Trophoblast cell (in vitro differentiated cells and primary cell): ENCODE results near the gene HNRNPA1L2.

Experiments
- DNase-seq, 2 donors: peaks; one replicate each; pipeline ENCODE4 v3.0.0-alpha.2; 2016
- H2AFZ ChIP-seq: 2 replicates; pipeline ENCODE4 v1.6.1; 2013; ENCODE audit warnings: low read length, moderate library complexity, mild to moderate bottlenecking; ENCODE audit not compliant: insufficient read depth, poor library complexity
- H2AK5ac ChIP-seq: 2 replicates; pipeline ENCODE4 v1.6.1; 2013; ENCODE audit warnings: mild to moderate bottlenecking, low read length
- H2BK120ac ChIP-seq: 2 replicates; pipeline ENCODE4 v1.6.1; 2013; ENCODE audit warnings: low read length, mild to moderate bottlenecking, moderate library complexity; ENCODE audit not compliant: insufficient read depth, poor library complexity
- H2BK12ac ChIP-seq: 2 replicates; pipeline ENCODE4 v1.6.1; 2013; ENCODE audit warnings: mild to moderate bottlenecking, low read length, moderate library complexity
- H2BK5ac ChIP-seq: 2 replicates; pipeline ENCODE4 v1.6.1; 2013; ENCODE audit warnings: low read length, low read depth, moderate library complexity, mild to moderate bottlenecking; ENCODE audit not compliant: poor library complexity
- H3K14ac ChIP-seq: 2 replicates; pipeline ENCODE4 v1.6.1; 2013; ENCODE audit warnings: mild to moderate bottlenecking, low read length
- H3K18ac ChIP-seq: 2 replicates; pipeline ENCODE4 v1.6.1; 2013; ENCODE audit warnings: mild to moderate bottlenecking, low read length
- H3K23ac ChIP-seq: 2 replicates; pipeline ENCODE4 v1.6.1; 2013; ENCODE audit warnings: low read length
- H3K27ac ChIP-seq: 2 replicates; pipeline ENCODE4 v1.5.1; 2013; ENCODE audit warnings: low read depth, mild to moderate bottlenecking, inconsistent platforms, low read length, moderate library complexity
- H3K27me3 ChIP-seq: 2 replicates; pipeline ENCODE4 v1.6.1; 2013; ENCODE audit warnings: inconsistent platforms, mild to moderate bottlenecking, low read length, moderate library complexity; ENCODE audit not compliant: insufficient read depth
- H3K36me3 ChIP-seq, 2 experiments: 1 replicate in 1 of 2; 2 replicates in 1 of 2; pipeline ENCODE4 v1.6.1; 2013; ENCODE audit warnings: low read length in 2 of 2, mild to moderate bottlenecking in 2 of 2, moderate library complexity in 1 of 2; ENCODE audit not compliant: insufficient read depth in 2 of 2, control insufficient read depth in 1 of 2
- H3K4ac ChIP-seq: 2 replicates; pipeline ENCODE4 v1.6.1; 2013; ENCODE audit warnings: low read depth, mild to moderate bottlenecking, low read length, moderate library complexity
- H3K4me1 ChIP-seq, 2 experiments: 1 replicate in 1 of 2; 2 replicates in 1 of 2; pipeline ENCODE4 v1.6.1; 2013; ENCODE audit warnings: low read length in 2 of 2, mild to moderate bottlenecking in 2 of 2, moderate library complexity in 1 of 2; ENCODE audit not compliant: insufficient read depth in 2 of 2, control insufficient read depth in 1 of 2
- H3K4me2 ChIP-seq: 2 replicates; pipeline ENCODE4 v1.6.1; 2013; ENCODE audit warnings: inconsistent platforms, mild to moderate bottlenecking, low read length, moderate library complexity
- H3K4me3 ChIP-seq: 2 replicates; pipeline ENCODE4 v1.5.1; 2013; ENCODE audit warnings: mild to moderate bottlenecking, low read depth, low read length, inconsistent platforms
- H3K79me1 ChIP-seq: one replicate; pipeline ENCODE4 v1.6.1; 2013; ENCODE audit warnings: low read length
- H3K79me2 ChIP-seq: 2 replicates; pipeline ENCODE4 v1.6.1; 2013; ENCODE audit warnings: low read length, mild to moderate bottlenecking; ENCODE audit not compliant: control insufficient read depth, insufficient read depth, poor library complexity
- H3K9ac ChIP-seq: 2 replicates; pipeline ENCODE4 v1.6.1; 2013; ENCODE audit warnings: mild to moderate bottlenecking, low read length
- H3K9me3 ChIP-seq: 2 replicates; pipeline ENCODE4 v1.6.1; 2013; ENCODE audit warnings: low read depth, mild to moderate bottlenecking, control low read depth, inconsistent platforms, low read length; ENCODE audit not compliant: insufficient read depth
- H4K12ac ChIP-seq: 2 replicates; pipeline ENCODE4 v1.6.1; 2013; ENCODE audit warnings: low read depth, mild to moderate bottlenecking, low read length, moderate library complexity
- H4K8ac ChIP-seq: 2 replicates; pipeline ENCODE4 v1.6.1; 2013; ENCODE audit warnings: low read depth, mild to moderate bottlenecking, low read length, moderate library complexity
- H4K91ac ChIP-seq: one replicate; pipeline ENCODE4 v1.6.1; 2013; ENCODE audit warnings: low read depth, mild to moderate bottlenecking, low read length, moderate library complexity
- WGBS: extraction: QIAGEN DNeasy Blood & Tissue Kit; methylation state at CpG from one replicate; pipeline ENCODE4 v1.1.7; 2013; ENCODE audit warnings: missing lambda C conversion rate; ENCODE audit not compliant: insufficient read length, insufficient coverage; ENCODE audit errors: extremely low coverage; 5-methylcytosine and 5-hydroxymethylcytosine counted together

Gene HNRNPA1L2

GRCh38 chr13:52646967-52647366 lies 4.7 kb downstream of the HNRNPA1L2 start:
- H3K4ac ChIP-seq = no peak overlapping the region
- H2AK5ac ChIP-seq = no peak overlapping the region
- no peak overlapping the region for H3K14ac ChIP-seq
- H3K79me1 ChIP-seq = peaks cover 2% of the 10 kb centered on the region
- H3K36me3 ChIP-seq = peaks cover 7 to 10% of the 10 kb centered on the region in 2 experiments
- peaks cover 3% of the 10 kb centered on the region for H3K79me2 ChIP-seq
- no peak overlapping the region for H2AFZ ChIP-seq
- no peak overlapping the region for H4K91ac ChIP-seq
- H4K8ac ChIP-seq = no peak overlapping the region
- no peak overlapping the region for H2BK120ac ChIP-seq
- DNase-seq = no peak
- H3K23ac ChIP-seq = no peak overlapping the region
- H3K27me3 ChIP-seq = no peaks in the 10 kb centered on the region
- no peak overlapping the region for H3K18ac ChIP-seq
- H3K9ac ChIP-seq = no peak overlapping the region
- no peak overlapping the region for H2BK12ac ChIP-seq
- H3K27ac ChIP-seq = no peak overlapping the region
- H3K9me3 ChIP-seq = no peaks in the 10 kb centered on the region
- no peak overlapping the region for H3K4me3 ChIP-seq
- peaks cover 5% of the 10 kb centered on the region in 2 experiments for H3K4me1 ChIP-seq
- no peak overlapping the region for H3K4me2 ChIP-seq
- no peak overlapping the region for H4K12ac ChIP-seq
- no peak overlapping the region for H2BK5ac ChIP-seq

- Histone ChIP-seq H3K4ac (peak overlapping the region; percentile 34), H3K36me3 (peaks cover 7 to 10% of the 10 kb centered on the region in 2 experiments), H3K9ac (no peak overlapping the region), H3K27ac (no peak overlapping the region), H2BK120ac (no peak overlapping the region), H4K91ac (no peak overlapping the region), H3K4me3 (no peak overlapping the region), H2BK5ac (no peak overlapping the region), H4K8ac (no peak overlapping the region), H3K14ac (no peak overlapping the region), H3K27me3 (no peaks in the 10 kb centered on the region), H2AFZ (no peak overlapping the region), H3K9me3 (no peaks in the 10 kb centered on the region), H3K23ac (no peak overlapping the region), H2AK5ac (no peak overlapping the region), H3K4me2 (peak overlapping the region; percentile 59), H2BK12ac (no peak overlapping the region), H3K18ac (no peak overlapping the region), H3K79me2 (peaks cover 14% of the 10 kb centered on the region), H3K79me1 (peaks cover 10% of the 10 kb centered on the region), H4K12ac (no peak overlapping the region), H3K4me1 (peaks cover 5% of the 10 kb centered on the region in 2 experiments)
- DNase-seq = no peak
- WGBS = no CpG with 5 or more reads among the region's 6 CpGs
Observed at GRCh38 chr13:52650731-52651130, 8.5 kb downstream of the HNRNPA1L2 start.

- Histone ChIP-seq H4K8ac (peak overlapping the region; percentile 97), H3K18ac (peak overlapping the region; percentile 95), H3K27ac (peak overlapping the region; percentile 99), H4K91ac (peak overlapping the region; percentile 95), H2AFZ (peak overlapping the region; percentile 94), H3K14ac (peak overlapping the region; percentile 100), H3K23ac (no peak overlapping the region), H3K79me1 (peaks cover 10% of the 10 kb centered on the region), H3K4me1 (peaks cover 5% of the 10 kb centered on the region in 2 experiments), H4K12ac (peak overlapping the region; percentile 99), H3K4me2 (peak overlapping the region; percentile 63), H2BK12ac (no peak overlapping the region), H2BK120ac (peak overlapping the region; percentile 89), H3K27me3 (no peaks in the 10 kb centered on the region), H2AK5ac (peak overlapping the region; percentile 93), H3K9me3 (no peaks in the 10 kb centered on the region), H2BK5ac (peak overlapping the region; percentile 97), H3K79me2 (peaks cover 14% of the 10 kb centered on the region), H3K9ac (peak overlapping the region; percentile 77), H3K36me3 (peaks cover 7 to 10% of the 10 kb centered on the region in 2 experiments), H3K4me3 (peak overlapping the region; percentile 78), H3K4ac (peak overlapping the region; percentile 100)
- no peak for DNase-seq
- WGBS = no CpG with 5 or more reads among the region's 7 CpGs
Observed at GRCh38 chr13:52651897-52652195, 9.6 kb downstream of the HNRNPA1L2 start.

GRCh38 chr13:52652196-52652979 lies 10.2 kb downstream of the HNRNPA1L2 start, which contains the start of gene SUGT1:
TSS of gene SUGT1 (plus strand) at chr13:52652836. CDS start at chr13:52652921, 85 bp downstream.
- Histone ChIP-seq H3K79me2 (peaks cover 14% of the 10 kb centered on the region), H3K18ac (peak within 1 kb of the TSS; percentile 95), H2BK12ac (no peak within 1 kb of the TSS), H3K23ac (no peak within 1 kb of the TSS), H3K36me3 (peaks cover 7 to 10% of the 10 kb centered on the region in 2 experiments), H3K4me1 (peaks cover 5% of the 10 kb centered on the region in 2 experiments), H3K4ac (peak within 1 kb of the TSS; percentile 100), H3K14ac (peak within 1 kb of the TSS; percentile 100), H2BK5ac (peak within 1 kb of the TSS; percentile 99), H3K27me3 (no peaks in the 10 kb centered on the region), H3K27ac (peak within 1 kb of the TSS; percentile 99), H2AFZ (peak within 1 kb of the TSS; percentile 94), H4K8ac (peak within 1 kb of the TSS; percentile 97), H4K12ac (peak within 1 kb of the TSS; percentile 99), H3K9ac (peak within 1 kb of the TSS; percentile 85), H3K9me3 (no peaks in the 10 kb centered on the region), H3K79me1 (peaks cover 10% of the 10 kb centered on the region), H3K4me2 (peak within 1 kb of the TSS; percentile 63), H2BK120ac (peak within 1 kb of the TSS; percentile 89), H2AK5ac (peak within 1 kb of the TSS; percentile 93), H4K91ac (peak within 1 kb of the TSS; percentile 95), H3K4me3 (peak within 1 kb of the TSS; percentile 78)
- no CpG with 5 or more reads among the region's 61 CpGs for WGBS
- peak; percentile 98 for DNase-seq
